Naive thymus-derived CD4-positive, alpha-beta T cell (primary cell): ENCODE data around the gene PLEKHA7. TPM values are rescaled to one million over a fixed set of nuclear protein-coding genes. Genes with fewer than 3 reads are reported as not detected.

Experiments
- ATAC-seq: fragments of 150-1000 bp; cut with Tn5 transposase; 2 replicates; pipeline ENCODE4 v1.10.0; 2021; ENCODE audit warnings: mild to moderate bottlenecking, moderate library complexity
- CTCF ChIA-PET: fragments of 350-600 bp; sonication (Branson Sonifier 250); formaldehyde crosslinking; loops from one replicate; lab custom pipeline; 2021; ENCODE audit warnings: antibody characterized with exemption; lab: Charles Lee
- POLR2A ChIA-PET: fragments of 350-600 bp; sonication (Branson Sonifier 250); formaldehyde crosslinking; loops from one replicate; lab custom pipeline; 2021; ENCODE audit warnings: antibody characterized with exemption, inconsistent platforms; lab: Charles Lee
- DNase-seq, 9 donors: peaks; one replicate each; pipeline versions ENCODE4 v3.0.0 to v3.0.0-alpha.2; 2020 to 2022; ENCODE audit warnings: mixed read lengths in 1 of 9
- H3K27ac ChIP-seq: one replicate; pipeline ENCODE4 v1.7.0; 2013; ENCODE audit warnings: mild to moderate bottlenecking, low read depth, low read length, moderate library complexity
- H3K27me3 ChIP-seq, 2 donors: one replicate each; pipeline ENCODE4 v1.7.0; 2013; ENCODE audit warnings: low read length in 2 of 2, mild to moderate bottlenecking in 2 of 2, moderate library complexity in 2 of 2; ENCODE audit not compliant: control insufficient read depth in 2 of 2, insufficient read depth in 2 of 2
- H3K36me3 ChIP-seq, 3 experiments: 1 replicate in 2 of 3; 2 replicates in 1 of 3; pipeline ENCODE4 v1.7.0; 2013; ENCODE audit warnings: low read length in 3 of 3, mild to moderate bottlenecking in 3 of 3, moderate library complexity in 1 of 3; ENCODE audit not compliant: insufficient read depth in 3 of 3, control insufficient read depth in 2 of 3
- H3K4me1 ChIP-seq, 2 donors: one replicate each; pipeline ENCODE4 v1.7.0; 2013; ENCODE audit warnings: low read length in 2 of 2, mild to moderate bottlenecking in 2 of 2, moderate library complexity in 1 of 2; ENCODE audit not compliant: control insufficient read depth in 2 of 2, insufficient read depth in 2 of 2
- H3K4me3 ChIP-seq: 2 replicates; pipeline ENCODE4 v1.7.0; 2013; ENCODE audit warnings: mild to moderate bottlenecking, low read length
- H3K9me3 ChIP-seq, 3 experiments: 1 replicate in 2 of 3; 2 replicates in 1 of 3; pipeline ENCODE4 v1.7.0; 2013; ENCODE audit warnings: low read length in 3 of 3; ENCODE audit not compliant: control insufficient read depth in 2 of 3
- H3K27ac Mint-ChIP-seq, 9 donors: one replicate each; pipeline ENCODE4 v1.8.0; 2020 to 2022; ENCODE audit warnings: mixed read lengths in 9 of 9, mild to moderate bottlenecking in 8 of 9, moderate library complexity in 5 of 9, inconsistent platforms in 2 of 9
- H3K27me3 Mint-ChIP-seq, 5 donors: one replicate each; pipeline ENCODE4 v1.8.0; 2021 to 2022; ENCODE audit warnings: mixed read lengths in 5 of 5, mild to moderate bottlenecking in 1 of 5
- H3K36me3 Mint-ChIP-seq, 5 donors: one replicate each; pipeline ENCODE4 v1.8.0; 2020 to 2022; ENCODE audit warnings: mixed read lengths in 5 of 5, mild to moderate bottlenecking in 3 of 5, inconsistent platforms in 1 of 5
- H3K4me1 Mint-ChIP-seq, 7 donors: one replicate each; pipeline ENCODE4 v1.8.0; 2020 to 2022; ENCODE audit warnings: mixed read lengths in 7 of 7, mild to moderate bottlenecking in 3 of 7, inconsistent platforms in 1 of 7
- H3K4me3 Mint-ChIP-seq, 10 donors: one replicate each; pipeline ENCODE4 v1.8.0; 2020 to 2022; ENCODE audit warnings: mild to moderate bottlenecking in 10 of 10, mixed read lengths in 10 of 10, moderate library complexity in 6 of 10, inconsistent platforms in 2 of 10
- H3K9me3 Mint-ChIP-seq, 11 donors: one replicate each; pipeline ENCODE4 v1.8.0; 2020 to 2022; ENCODE audit warnings: mixed read lengths in 11 of 11, mild to moderate bottlenecking in 4 of 11, inconsistent platforms in 1 of 11, moderate library complexity in 1 of 11
- intact Hi-C, 2 donors: fragments of 100-400 bp; cut with micrococcal nuclease; formaldehyde crosslinking; loops; one replicate each; pipeline ENCODE4 v1.15.1; 2023
- polyA plus RNA-seq, 2 donors: library from polyadenylated mRNA; unstranded; fragments of 300-500 nt; fragmentation: Illumina TruSeq; gene quantifications; one replicate each; pipeline ENCODE4 v1.2.3, GENCODE V29; 2021
- total RNA-seq, 6 experiments: library from RNA in 5 of 6; stranded (reverse) in 5 of 6; gene quantifications; 1 replicate in 5 of 6; 2 replicates in 1 of 6; pipeline ENCODE4 v1.2.3 and lab custom pipeline; 2021 to 2026

Gene PLEKHA7
- total and polyA plus RNA-seq, 7 experiments from 2014 or later = 0.84 to 4.8 (median 2.4) TPM

DNA sequence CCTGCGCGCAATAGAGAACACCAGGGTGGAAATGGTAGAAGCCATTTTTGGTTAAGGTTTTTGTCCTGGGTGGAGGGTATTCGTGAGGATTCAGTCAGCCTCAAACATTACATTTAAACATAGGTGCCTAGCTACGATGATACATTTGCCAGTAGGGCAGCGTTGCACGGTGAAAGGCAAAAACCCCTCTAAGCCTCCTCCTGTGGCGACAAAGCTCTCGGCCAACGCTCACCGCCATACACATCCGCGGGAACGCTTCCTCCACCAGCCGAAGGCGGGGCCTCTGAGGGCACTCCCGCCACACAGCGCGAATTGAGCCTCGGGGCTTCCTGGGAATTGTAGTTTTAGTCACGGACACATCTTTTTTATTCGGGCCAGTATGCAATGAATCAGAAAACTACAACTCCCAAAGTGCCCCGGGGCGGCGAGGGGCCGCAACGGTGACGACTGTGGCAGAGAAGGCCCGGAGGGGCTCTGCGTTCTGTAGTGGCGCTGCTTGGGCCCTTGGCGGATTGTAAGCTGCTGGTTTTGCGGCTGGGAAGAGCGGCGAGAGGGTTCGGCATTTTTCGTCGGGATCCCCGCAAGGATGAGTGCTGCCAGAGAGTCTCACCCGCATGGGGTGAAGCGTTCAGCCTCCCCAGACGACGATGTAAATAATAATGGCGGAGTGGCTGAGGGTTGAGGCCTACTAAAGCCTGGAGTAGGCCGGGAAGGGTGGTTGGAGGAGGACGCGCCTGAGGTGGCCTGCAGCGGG lies 275.8 kb downstream of the PLEKHA7 start, which contains the start of gene C11orf58:
Gene C11orf58, plus strand, starts transcription at position 455 of the 754 bp plus-strand sequence. Its CDS starts 132 bp downstream, at position 587.
- peak within 1 kb of the TSS; percentile 92 for H3K4me3 ChIP-seq
- H3K27me3 Mint-ChIP-seq = peaks cover 0 to 3% (median 0%) of the 10 kb centered on the region in 5 donors
- H3K9me3 ChIP-seq = no peaks in the 10 kb centered on the region
- peak within 1 kb of the TSS in 2 of 9 donors; percentile 83 to 97 for H3K27ac Mint-ChIP-seq
- intact Hi-C loops = loop anchor here (1.0 to 10.0 kb wide), 12 partner anchors 132 to 1896 kb away; partner anchors contain the start of genes RPS13 (in 2 of the 2), SERGEF (in 2 of the 2), NCR3LG1 (in 1 of the 2) and NUCB2 (in 1 of the 2)
- ChIA-PET POLR2A (interaction anchor here (0.6 to 3.3 kb wide), 13 partner anchors 9 to 548 kb away, joined by 3 to 26 read pairs (median 3); partner anchors contain the start of gene RPS13), CTCF (interaction anchor here (0.7 kb wide), 1 partner anchor 408 kb away, joined by 3 read pairs; no protein-coding TSS in a partner anchor)
- DNase-seq (peak; percentile 87 to 98 (median 97)), ATAC-seq (peak; percentile 97)
- no peaks in the 10 kb centered on the region for H3K9me3 Mint-ChIP-seq
- H3K27me3 ChIP-seq = no peaks in the 10 kb centered on the region
- H3K4me1 Mint-ChIP-seq = peaks cover 6 to 32% (median 21%) of the 10 kb centered on the region in 7 donors
- peaks cover 0 to 13% (median 4%) of the 10 kb centered on the region in 5 donors for H3K36me3 Mint-ChIP-seq
- peak within 1 kb of the TSS in 5 of 10 donors; percentile 72 to 87 (median 77) for H3K4me3 Mint-ChIP-seq
- H3K27ac ChIP-seq = peak within 1 kb of the TSS; percentile 98
- peaks cover 0 to 4% (median 0%) of the 10 kb centered on the region in 3 experiments for H3K36me3 ChIP-seq
- H3K4me1 ChIP-seq = peaks cover 28 to 33% of the 10 kb centered on the region in 2 donors

DNA sequence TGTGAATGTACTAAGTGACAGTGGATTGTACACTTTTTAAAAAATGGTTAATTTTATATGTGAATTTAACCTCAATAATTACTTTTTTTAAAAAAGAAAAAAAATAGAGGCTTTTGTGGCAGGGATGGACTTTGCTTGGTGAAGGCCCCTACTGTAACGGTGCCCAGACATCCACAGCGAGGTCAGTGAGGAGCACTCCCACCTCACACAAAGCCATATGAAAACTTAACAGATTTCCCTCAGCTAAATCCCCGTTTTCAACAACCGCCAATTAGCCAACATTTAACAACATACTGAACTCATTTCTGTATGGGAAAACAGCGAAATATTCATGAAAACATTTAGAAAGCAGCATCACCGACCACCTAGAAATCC lies 276.4 kb downstream of the PLEKHA7 start:
- ChIA-PET CTCF (interaction anchor here (0.6 kb wide), 1 partner anchor 96 kb away, joined by 3 read pairs; no protein-coding TSS in a partner anchor), POLR2A (interaction anchor here (0.6 to 3.3 kb wide), 11 partner anchors 8 to 340 kb away, joined by 3 to 26 read pairs (median 3); partner anchors contain the start of gene RPS13)
- Mint-ChIP-seq H3K36me3 (peaks cover 0 to 10% (median 4%) of the 10 kb centered on the region in 5 donors), H3K27ac (peak overlapping the region in 2 of 9 donors; percentile 83 to 97), H3K27me3 (peaks cover 0 to 8% (median 0%) of the 10 kb centered on the region in 5 donors), H3K4me3 (peak overlapping the region in 5 of 10 donors; percentile 72 to 87 (median 77)), H3K9me3 (peaks cover 0 to 3% (median 0%) of the 10 kb centered on the region in 11 donors), H3K4me1 (peaks cover 6 to 26% (median 17%) of the 10 kb centered on the region in 7 donors)
- intact Hi-C loops = loop anchor here (1.0 to 10.0 kb wide), 12 partner anchors 132 to 1896 kb away; partner anchors contain the start of genes RPS13 (in 2 of the 2), SERGEF (in 2 of the 2), NCR3LG1 (in 1 of the 2) and NUCB2 (in 1 of the 2)
- H3K27ac ChIP-seq = peak overlapping the region; percentile 98
- peaks cover 0 to 4% (median 0%) of the 10 kb centered on the region in 3 experiments for H3K36me3 ChIP-seq
- DNase-seq (peak in 1 of 9 donors; percentile 9), ATAC-seq (peak; percentile 0)
- H3K27me3 ChIP-seq = no peaks in the 10 kb centered on the region
- peak overlapping the region; percentile 92 for H3K4me3 ChIP-seq
- H3K9me3 ChIP-seq = no peaks in the 10 kb centered on the region
- H3K4me1 ChIP-seq = peaks cover 28% of the 10 kb centered on the region in 2 donors

Other genes with a start within 250 kb of the PLEKHA7 start
- 1,000 to 10,000 TPM; 1,062 to 2,591 (median 2,234) TPM for gene RPS13, start 63.3 kb upstream of the PLEKHA7 start, total RNA-seq
- 1,000 to 10,000 TPM; 2,294 to 3,246 TPM for gene RPS13, start 63.3 kb upstream of the PLEKHA7 start, polyA plus RNA-seq
- gene PIK3C2A, start 193.6 kb upstream of the PLEKHA7 start, total RNA-seq = 10 to 100 TPM; 25.4 to 56.4 (median 42.0) TPM
- 1 to 10 TPM; 5.0 to 8.2 TPM for gene PIK3C2A, start 193.6 kb upstream of the PLEKHA7 start, polyA plus RNA-seq